Limb (tissue), 2 donors: ENCODE measurements around the gene SLC12A5.

Source experiments
- DNase-seq, 2 donors: peaks; one replicate each; pipeline ENCODE4 v3.0.0-alpha.2; 2016; ENCODE audit errors: extremely low spot score in 2 of 2

Gene SLC12A5

GRCh38 chr20:46006022-46006705 lies 22.9 kb upstream of the SLC12A5 start:
- no peak for DNase-seq

GRCh38 chr20:46006964-46007363 lies 22.1 kb upstream of the SLC12A5 start:
- no peak for DNase-seq

DNA sequence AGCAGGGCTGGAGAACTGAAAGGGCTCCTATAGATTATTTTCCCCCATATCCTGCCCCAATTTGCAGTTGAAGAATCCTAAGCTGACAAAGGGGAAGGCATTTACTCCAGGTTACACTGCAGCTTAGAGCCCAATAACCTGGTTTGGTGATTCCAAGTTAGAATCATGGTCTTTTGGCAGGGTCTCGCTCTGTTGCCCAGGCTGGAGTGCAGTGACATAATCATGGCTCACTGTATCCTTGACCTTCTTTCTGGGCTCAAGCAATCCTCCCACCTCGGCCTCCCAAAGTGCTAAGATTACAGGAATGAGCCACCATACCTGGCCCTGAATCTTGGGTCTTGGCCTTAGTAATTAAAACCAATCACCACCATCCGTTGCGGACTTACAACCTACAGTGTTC lies 21.3 kb upstream of the SLC12A5 start:
- no peak for DNase-seq

DNA sequence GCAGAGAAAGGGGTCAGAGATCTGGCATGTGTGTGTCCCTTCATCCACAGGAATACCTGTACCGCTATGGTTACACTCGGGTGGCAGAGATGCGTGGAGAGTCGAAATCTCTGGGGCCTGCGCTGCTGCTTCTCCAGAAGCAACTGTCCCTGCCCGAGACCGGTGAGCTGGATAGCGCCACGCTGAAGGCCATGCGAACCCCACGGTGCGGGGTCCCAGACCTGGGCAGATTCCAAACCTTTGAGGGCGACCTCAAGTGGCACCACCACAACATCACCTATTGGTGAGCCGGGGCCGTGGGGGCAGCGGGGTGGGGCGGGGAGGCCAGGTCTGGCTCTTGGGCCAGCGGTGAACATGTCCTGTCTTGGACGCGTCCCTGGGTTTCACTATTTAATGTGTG lies 19.2 kb upstream of the SLC12A5 start:
- DNase-seq: no peak

DNA sequence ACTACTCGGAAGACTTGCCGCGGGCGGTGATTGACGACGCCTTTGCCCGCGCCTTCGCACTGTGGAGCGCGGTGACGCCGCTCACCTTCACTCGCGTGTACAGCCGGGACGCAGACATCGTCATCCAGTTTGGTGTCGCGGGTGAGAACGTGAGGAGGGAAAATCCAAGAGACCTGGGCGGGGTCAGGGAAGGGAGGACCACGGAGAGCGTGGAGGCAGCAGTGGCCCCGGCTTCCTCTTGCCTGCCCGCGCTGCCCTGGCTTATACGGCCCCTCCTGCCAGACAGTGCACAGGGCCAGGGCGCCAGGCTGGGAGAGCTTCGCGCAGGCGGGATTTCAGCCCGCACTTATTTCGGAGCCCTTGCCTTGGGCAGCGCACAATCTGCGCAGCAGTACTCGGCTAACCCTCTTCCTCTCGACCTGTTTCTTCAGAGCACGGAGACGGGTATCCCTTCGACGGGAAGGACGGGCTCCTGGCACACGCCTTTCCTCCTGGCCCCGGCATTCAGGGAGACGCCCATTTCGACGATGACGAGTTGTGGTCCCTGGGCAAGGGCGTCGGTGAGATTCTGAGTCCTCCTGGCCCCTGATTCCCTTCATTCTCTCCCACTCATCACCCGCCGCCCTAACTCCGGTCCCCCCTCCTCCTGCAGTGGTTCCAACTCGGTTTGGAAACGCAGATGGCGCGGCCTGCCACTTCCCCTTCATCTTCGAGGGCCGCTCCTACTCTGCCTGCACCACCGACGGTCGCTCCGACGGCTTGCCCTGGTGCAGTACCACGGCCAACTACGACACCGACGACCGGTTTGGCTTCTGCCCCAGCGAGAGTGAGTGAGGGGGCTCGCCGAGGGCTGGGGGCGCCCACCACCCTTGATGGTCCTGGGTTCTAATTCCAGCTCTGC lies 18.3 kb upstream of the SLC12A5 start:
- DNase-seq: no peak

DNA sequence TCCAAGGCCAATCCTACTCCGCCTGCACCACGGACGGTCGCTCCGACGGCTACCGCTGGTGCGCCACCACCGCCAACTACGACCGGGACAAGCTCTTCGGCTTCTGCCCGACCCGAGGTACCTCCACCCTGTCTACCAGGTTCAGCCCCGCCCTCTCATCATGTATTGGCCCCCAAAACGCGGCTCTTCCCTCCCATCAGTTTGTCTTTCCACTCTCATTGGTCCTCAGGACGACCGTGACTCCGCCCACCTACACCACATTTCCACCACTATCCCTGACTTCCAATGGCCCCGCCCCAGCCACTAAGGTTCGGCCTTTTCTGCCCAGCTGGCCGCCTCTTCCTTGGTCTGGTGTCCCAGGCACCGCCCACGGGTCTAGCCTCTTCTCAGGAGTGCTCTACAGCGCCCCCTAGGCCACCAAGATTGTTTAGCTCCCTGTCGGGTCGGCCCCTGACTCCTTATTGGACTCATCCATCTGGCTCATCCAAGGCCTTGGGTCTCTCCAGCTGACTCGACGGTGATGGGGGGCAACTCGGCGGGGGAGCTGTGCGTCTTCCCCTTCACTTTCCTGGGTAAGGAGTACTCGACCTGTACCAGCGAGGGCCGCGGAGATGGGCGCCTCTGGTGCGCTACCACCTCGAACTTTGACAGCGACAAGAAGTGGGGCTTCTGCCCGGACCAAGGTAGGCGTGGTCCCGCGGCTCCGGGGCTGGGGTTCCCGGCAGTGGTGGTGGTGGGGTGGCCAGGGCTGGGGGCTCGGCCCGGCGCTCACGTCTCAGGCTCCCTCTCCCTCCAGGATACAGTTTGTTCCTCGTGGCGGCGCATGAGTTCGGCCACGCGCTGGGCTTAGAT lies 17.2 kb upstream of the SLC12A5 start:
- peak in 1 of 2 donors; percentile 49 for DNase-seq

DNA sequence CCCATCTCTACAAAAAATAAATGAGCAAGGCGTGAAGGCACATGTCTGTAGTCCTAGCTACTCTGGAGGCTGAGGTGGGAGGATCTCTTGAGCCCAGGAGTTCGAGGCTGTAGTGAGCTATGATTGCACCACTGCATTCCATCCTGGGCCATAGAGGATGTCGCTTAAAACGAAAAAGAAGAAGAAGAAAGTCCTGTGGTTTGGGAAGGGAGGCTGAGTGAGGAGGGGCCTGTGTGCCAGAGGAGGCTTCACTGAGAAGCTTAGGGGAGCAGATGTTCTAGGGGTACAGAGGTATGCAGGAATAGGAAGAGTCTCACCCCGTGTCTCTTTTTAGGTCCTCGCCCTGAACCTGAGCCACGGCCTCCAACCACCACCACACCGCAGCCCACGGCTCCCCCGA lies 16.1 kb upstream of the SLC12A5 start:
- DNase-seq: no peak

DNA sequence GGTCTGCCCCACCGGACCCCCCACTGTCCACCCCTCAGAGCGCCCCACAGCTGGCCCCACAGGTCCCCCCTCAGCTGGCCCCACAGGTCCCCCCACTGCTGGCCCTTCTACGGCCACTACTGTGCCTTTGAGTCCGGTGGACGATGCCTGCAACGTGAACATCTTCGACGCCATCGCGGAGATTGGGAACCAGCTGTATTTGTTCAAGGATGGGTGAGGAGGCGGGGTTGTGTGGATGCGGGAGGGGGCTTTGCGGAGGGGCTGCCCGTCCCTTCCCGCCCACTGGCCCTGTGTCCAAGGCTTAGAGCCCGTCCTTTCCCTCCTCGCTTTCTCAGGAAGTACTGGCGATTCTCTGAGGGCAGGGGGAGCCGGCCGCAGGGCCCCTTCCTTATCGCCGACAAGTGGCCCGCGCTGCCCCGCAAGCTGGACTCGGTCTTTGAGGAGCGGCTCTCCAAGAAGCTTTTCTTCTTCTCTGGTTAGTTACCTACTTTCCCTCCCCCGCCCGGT lies 15.6 kb upstream of the SLC12A5 start:
- no peak for DNase-seq

DNA sequence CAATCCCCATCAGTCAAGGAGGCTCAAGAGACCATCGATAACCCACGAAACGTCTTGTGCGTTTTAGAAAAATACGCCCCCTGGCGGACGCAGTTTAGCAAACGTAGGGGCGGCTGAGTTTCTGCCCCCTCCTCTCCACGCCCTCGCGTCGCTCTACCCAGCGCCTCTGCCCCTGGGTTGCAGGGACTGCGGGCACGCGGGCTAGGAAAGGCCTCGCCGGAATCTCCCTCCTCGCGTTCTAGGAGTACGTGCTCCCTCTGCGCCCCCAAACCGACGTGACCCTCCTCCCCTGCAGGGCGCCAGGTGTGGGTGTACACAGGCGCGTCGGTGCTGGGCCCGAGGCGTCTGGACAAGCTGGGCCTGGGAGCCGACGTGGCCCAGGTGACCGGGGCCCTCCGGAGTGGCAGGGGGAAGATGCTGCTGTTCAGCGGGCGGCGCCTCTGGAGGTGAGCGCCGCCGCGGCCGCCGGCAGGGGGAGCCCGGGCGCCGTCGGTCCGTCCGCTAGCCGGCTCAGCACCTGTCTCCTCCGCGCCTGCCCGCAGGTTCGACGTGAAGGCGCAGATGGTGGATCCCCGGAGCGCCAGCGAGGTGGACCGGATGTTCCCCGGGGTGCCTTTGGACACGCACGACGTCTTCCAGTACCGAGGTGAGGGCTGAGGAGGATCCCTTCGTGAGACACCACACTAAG lies 15.0 kb upstream of the SLC12A5 start:
- peak in 1 of 2 donors; percentile 73 for DNase-seq

DNA sequence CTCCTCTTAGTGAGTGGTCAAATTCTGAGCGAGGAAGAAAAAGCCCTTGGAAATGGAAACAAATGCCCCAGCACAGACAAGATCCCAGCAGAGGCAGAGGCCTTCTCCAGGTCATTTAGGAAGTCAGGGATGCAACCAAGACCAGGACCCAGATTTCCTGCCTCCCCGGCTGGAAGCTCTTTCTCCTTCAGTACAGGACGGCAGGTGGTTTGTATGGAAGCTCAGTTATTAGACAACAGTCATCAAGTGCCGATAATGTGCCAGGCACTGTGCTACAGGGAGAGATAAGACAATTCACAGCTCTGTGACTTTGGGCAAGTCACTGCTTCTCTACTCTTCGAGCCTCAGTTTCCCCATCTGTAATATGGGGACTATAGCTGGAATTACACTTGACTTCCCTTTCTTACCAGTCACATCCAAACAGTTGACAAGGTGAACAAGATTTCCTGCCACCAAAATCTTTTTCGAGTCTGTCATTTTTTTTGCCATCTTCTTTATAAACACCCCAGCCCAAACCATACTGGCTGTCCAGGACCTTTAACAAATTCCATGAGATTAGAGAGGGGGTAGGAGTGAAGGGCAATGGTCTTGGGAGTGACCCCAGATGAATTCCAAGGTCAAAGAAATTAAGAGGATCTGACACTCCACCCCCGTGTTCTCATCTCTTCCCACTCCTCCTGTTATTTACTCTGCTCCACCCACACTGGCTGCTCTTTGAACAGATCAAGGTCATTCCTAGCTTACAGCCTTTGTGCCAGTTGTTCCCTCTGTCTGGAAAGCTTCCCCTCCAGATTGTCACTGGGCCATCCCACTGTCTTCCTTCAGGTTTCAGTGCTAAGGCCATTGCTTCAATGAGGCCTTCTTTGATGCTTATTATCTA lies 14.3 kb upstream of the SLC12A5 start:
- DNase-seq: no peak

DNA sequence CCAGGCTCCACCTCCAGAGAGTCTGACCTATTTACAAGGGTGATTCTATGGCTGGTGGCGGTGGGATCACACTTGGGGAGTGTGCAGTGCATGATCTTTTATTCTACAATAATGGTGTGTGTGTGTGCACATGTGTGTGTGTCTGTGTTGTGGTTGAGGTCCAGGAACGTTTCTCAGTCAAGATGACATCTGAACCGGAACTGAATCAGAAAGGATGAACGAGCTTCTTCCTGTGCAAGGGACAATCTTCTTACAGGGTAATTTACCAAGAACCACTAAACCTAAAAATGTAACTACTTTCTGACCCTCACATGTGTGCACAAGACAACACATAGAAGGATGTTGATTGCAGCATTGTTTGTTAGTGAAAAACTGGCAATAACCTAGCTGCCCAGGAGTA lies 11.7 kb upstream of the SLC12A5 start:
- no peak for DNase-seq

DNA sequence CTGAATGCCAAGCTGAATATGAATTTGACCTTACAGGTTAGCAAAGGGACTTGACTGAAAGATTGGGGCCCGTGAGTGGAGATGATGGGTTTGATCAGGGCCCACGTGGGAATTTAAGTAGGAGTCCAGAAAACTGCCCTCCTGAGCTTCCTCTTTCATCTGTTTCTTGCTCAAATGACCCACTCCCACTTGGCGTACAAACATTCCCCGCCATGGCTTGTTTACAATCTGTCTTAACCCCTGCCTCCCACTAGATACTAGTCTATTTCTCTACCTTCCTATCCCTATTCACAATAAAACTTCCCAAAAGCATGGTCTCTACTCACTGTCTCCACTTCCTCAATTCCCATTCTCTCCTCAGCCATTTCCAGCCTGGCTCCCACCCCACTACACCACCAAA lies 10.9 kb upstream of the SLC12A5 start:
- no peak for DNase-seq

GRCh38 chr20:46018611-46019010 lies 10.4 kb upstream of the SLC12A5 start:
- DNase-seq: no peak

GRCh38 chr20:46020555-46020954 lies 8.5 kb upstream of the SLC12A5 start:
- DNase-seq: no peak

- peak in 1 of 2 donors; percentile 81 for DNase-seq
These were observed 7.4 kb upstream of the SLC12A5 start for GRCh38 chr20:46021361-46022359.

DNA sequence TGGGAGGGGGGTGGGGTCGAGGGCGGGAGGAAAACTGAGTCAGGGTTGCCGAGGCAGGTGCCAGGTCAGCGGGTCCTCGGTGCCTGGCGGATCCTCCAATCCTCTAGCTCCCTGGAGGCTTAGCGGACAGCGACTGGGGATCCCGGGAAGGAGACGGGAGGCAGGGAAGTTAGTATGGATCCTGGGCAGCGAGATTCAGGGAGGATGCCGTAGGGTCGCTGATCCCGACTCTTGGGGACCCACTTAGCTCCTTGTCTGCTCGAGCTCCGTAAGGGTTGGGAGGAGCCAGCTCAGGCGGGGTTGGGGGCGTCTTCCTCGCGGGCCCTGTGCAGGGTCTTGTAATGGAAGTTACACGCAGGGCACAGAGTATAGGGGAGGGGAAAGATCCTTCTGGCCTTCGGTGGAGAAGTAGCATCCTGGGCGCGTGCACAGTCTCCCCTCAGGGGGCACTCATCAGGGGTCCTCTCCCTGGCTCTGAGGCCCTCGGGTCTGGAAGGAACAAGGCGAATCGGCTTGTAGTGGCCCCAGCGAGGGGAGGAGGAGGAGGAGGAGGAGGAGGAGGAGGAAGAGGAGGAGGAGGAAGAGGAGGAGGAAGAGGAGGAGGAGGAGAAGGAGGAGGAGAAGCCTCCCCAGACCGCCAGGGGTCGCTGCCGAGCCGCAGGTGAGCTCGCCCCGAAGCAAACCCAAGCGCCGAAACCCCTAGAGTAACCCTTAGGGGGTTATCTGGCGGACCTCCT lies 6.4 kb upstream of the SLC12A5 start:
- DNase-seq: peak in 1 of 2 donors; percentile 71

DNA sequence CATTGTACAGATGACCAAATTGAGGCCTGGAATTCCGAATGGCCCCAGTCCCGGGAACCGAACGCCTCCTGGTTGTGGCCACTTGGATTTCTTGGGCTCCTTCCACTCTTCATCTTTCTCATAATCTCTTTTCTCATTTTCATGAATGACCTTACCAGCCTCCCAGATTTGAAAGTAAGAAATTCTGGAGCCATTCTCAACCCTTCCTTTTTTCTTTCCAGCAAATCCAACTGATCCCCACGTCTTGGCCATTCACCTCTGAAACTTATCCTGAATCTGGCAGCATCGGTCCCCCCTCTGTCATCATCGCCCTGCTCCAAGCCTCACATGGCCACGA lies 5.9 kb upstream of the SLC12A5 start:
- no peak for DNase-seq

DNA sequence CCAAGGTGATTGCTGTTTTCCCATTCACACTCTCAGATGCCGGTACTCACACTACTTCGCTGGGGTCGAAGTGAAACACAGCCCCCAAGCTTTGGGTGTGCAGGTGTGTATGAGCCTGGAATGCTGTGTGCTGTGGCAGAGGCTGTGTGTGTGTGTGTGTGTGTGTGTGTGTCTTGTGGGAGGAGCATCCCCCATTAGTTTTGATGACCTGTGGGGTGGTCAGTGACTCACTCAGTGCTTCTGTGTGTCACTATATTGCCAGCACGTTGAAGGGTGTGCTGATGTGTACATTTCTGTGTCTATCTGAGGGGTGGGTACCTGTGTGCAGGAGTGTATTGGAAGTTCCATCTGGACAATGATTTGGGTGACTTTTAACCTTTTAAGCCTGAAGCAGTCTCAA lies 5.0 kb upstream of the SLC12A5 start:
- no peak for DNase-seq
